Upper lobe of left lung (tissue), 6 donors: ENCODE measurements around the gene FDXR. TPM values are rescaled to one million over a fixed set of nuclear protein-coding genes. Genes with fewer than 3 reads are reported as not detected.

Source experiments
- ATAC-seq, 2 donors: fragments of 200-7000 bp; cut with Tn5 transposase; one replicate each; pipeline ENCODE4 v1.9.1; 2022; ENCODE audit warnings: mild to moderate bottlenecking in 2 of 2, moderate library complexity in 2 of 2; ENCODE audit not compliant: low FRiP score in 2 of 2
- DNase-seq, 2 donors: peaks; one replicate each; pipeline ENCODE4 v3.0.0-alpha.2; 2019 to 2020
- H3K27ac ChIP-seq, 4 donors: fragments of 200-600 bp; sonication (generic); one replicate each; pipeline ENCODE4 v1.5.1; 2016 to 2019
- H3K27me3 ChIP-seq, 4 donors: fragments of 200-600 bp; sonication (generic); one replicate each; pipeline ENCODE4 v1.5.1; 2017 to 2019
- H3K36me3 ChIP-seq, 4 donors: fragments of 200-600 bp; sonication (generic); one replicate each; pipeline ENCODE4 v1.5.1; 2016 to 2019
- H3K4me1 ChIP-seq, 4 donors: fragments of 200-600 bp; sonication (generic); one replicate each; pipeline ENCODE4 v1.5.1; 2018 to 2019
- H3K4me3 ChIP-seq, 4 donors: fragments of 200-600 bp; sonication (generic); one replicate each; pipeline ENCODE4 v1.5.1; 2017 to 2019; ENCODE audit warnings: mild to moderate bottlenecking in 2 of 4, moderate library complexity in 1 of 4
- H3K9me3 ChIP-seq, 4 donors: fragments of 200-600 bp; sonication (generic); one replicate each; pipeline ENCODE4 v1.5.1; 2018 to 2019
- EP300 ChIP-seq, 4 donors: sonication (generic); formaldehyde crosslinking; IDR thresholded peaks; one replicate each; pipeline ENCODE4 v1.5.1; 2017; ENCODE audit warnings: antibody characterized with exemption in 4 of 4, control low read depth in 2 of 4
- POLR2A ChIP-seq, 4 donors: fragments of 450-650 bp; IDR thresholded peaks; one replicate each; pipeline ENCODE4 v1.5.1; 2016 to 2017; ENCODE audit warnings: antibody characterized with exemption in 4 of 4, mild to moderate bottlenecking in 2 of 4
- POLR2AphosphoS5 ChIP-seq, 2 donors: sonication (generic); formaldehyde crosslinking; IDR thresholded peaks; one replicate each; pipeline ENCODE4 v1.5.1; 2017; ENCODE audit warnings: antibody characterized with exemption in 2 of 2
- WGBS, 2 donors: methylation state at CpG; one replicate each; pipeline ENCODE4 v1.1.5; 2017 to 2018; 5-methylcytosine and 5-hydroxymethylcytosine counted together
- total RNA-seq, 6 donors: library from RNA; depleted of rRNA in 4 of 6; stranded (reverse); fragments of >200 nt in 4 of 6; gene quantifications; one replicate each; pipeline versions ENCODE4 v1.1.0 to v1.2.1, GENCODE V29; 2016 to 2021
- TF ChIP-seq, protein P1 (sequence below), 6 experiments: fragments of 450-650 bp in 4 of 6; fragments of 200-600 bp in 2 of 6; sonication (generic) in 2 of 6; IDR thresholded peaks; one replicate each; pipeline ENCODE4 v1.5.1; 2016 to 2019; ENCODE audit warnings: antibody characterized with exemption in 6 of 6
- donor health status: DM: no; HTN: no; CAD: no; lungs with moderate emphysema.
- donor health status: DM: no; HTN: yes; CAD: no; lungs with severe emphysema.

FDXR gene
- total RNA-seq, 6 donors from 2014 or later = 6.8 to 15.1 (median 10.8) TPM

DNA sequence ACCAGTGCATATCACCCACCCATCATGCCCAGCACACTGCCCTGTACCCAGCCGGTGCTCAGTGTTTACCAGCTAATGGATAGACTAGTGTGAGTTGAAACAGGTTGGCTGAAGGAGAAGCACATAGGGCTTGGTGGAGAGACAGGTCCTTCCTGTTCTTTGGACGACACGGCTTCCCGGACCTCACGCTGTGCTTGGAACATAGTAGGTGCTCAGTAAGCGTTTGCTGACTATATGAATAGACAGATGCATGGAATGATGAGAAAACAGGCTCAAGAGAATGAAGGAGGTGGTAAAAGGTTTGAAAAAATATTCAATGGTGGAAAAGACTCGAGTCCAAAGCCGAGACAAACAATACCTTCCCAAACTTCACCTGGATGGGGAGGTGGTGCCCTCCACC is 27.4 kb upstream of the FDXR start:
- H3K27me3 ChIP-seq = peaks cover 0 to under 1% (median 0%) of the 10 kb centered on the region in 4 donors
- WGBS, 2 donors = 79 to 88% methylated on average over 8 of the region's 8 CpGs
- H3K36me3 ChIP-seq = no peaks in the 10 kb centered on the region
- H3K27ac ChIP-seq = no peak overlapping the region
- no peak for TF ChIP-seq EP300 (IDR thresholded peaks at IDR 0.05)
- TF ChIP-seq POLR2AphosphoS5 (IDR thresholded peaks at IDR 0.05) = no peak
- TF ChIP-seq, protein P1, sequence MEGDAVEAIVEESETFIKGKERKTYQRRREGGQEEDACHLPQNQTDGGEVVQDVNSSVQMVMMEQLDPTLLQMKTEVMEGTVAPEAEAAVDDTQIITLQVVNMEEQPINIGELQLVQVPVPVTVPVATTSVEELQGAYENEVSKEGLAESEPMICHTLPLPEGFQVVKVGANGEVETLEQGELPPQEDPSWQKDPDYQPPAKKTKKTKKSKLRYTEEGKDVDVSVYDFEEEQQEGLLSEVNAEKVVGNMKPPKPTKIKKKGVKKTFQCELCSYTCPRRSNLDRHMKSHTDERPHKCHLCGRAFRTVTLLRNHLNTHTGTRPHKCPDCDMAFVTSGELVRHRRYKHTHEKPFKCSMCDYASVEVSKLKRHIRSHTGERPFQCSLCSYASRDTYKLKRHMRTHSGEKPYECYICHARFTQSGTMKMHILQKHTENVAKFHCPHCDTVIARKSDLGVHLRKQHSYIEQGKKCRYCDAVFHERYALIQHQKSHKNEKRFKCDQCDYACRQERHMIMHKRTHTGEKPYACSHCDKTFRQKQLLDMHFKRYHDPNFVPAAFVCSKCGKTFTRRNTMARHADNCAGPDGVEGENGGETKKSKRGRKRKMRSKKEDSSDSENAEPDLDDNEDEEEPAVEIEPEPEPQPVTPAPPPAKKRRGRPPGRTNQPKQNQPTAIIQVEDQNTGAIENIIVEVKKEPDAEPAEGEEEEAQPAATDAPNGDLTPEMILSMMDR (IDR thresholded peaks at IDR 0.05) = no peak
- TF ChIP-seq POLR2A (IDR thresholded peaks at IDR 0.05) = no peak
- ATAC-seq (no peak), DNase-seq (no peak)
- no peak overlapping the region for H3K4me3 ChIP-seq
- H3K4me1 ChIP-seq = no peaks in the 10 kb centered on the region
- H3K9me3 ChIP-seq = no peaks in the 10 kb centered on the region

DNA sequence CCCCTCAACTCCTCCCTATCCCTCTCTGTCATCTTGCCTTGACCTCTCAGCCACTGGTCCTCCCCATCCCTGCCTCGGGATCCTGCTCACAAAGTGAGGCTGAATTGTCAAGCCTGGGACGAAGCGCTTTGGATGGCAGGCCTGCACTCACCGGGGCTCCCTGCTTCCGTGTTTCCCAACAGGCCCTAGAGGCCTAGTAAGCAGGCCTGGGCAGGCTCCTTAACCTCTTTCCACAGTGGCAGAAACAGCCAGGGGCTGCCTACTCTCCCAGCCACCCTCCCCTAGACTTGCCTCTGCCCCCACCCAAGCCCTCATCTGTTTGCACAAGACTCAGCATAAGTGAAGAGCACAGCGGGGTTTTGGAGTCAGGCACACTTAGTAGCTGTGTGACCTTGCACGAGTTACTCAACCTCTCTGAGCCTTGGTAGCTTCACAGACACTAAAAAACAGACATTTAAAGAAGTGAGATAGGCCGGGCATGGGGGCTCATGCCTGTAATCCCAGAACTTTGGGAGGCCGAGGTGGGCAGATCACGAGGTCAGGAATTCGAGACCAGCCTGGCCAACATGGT is 25.7 kb upstream of the FDXR start:
- no peak overlapping the region for H3K4me3 ChIP-seq
- peaks cover 4 to 5% (median 5%) of the 10 kb centered on the region in 4 donors for H3K4me1 ChIP-seq
- peaks cover 0 to 16% (median 5%) of the 10 kb centered on the region in 4 donors for H3K27me3 ChIP-seq
- no peak overlapping the region for H3K27ac ChIP-seq
- H3K36me3 ChIP-seq = no peaks in the 10 kb centered on the region
- H3K9me3 ChIP-seq = no peaks in the 10 kb centered on the region
- 85 to 88% methylated on average over 6 to 11 of the region's 11 CpGs for WGBS, 2 donors
- DNase-seq (no peak), ATAC-seq (no peak)
- TF ChIP-seq EP300 (IDR thresholded peaks at IDR 0.05) (no peak), POLR2A (IDR thresholded peaks at IDR 0.05) (no peak), POLR2AphosphoS5 (IDR thresholded peaks at IDR 0.05) (no peak)
- TF ChIP-seq, protein P1 (IDR thresholded peaks at IDR 0.05) = no peak

DNA sequence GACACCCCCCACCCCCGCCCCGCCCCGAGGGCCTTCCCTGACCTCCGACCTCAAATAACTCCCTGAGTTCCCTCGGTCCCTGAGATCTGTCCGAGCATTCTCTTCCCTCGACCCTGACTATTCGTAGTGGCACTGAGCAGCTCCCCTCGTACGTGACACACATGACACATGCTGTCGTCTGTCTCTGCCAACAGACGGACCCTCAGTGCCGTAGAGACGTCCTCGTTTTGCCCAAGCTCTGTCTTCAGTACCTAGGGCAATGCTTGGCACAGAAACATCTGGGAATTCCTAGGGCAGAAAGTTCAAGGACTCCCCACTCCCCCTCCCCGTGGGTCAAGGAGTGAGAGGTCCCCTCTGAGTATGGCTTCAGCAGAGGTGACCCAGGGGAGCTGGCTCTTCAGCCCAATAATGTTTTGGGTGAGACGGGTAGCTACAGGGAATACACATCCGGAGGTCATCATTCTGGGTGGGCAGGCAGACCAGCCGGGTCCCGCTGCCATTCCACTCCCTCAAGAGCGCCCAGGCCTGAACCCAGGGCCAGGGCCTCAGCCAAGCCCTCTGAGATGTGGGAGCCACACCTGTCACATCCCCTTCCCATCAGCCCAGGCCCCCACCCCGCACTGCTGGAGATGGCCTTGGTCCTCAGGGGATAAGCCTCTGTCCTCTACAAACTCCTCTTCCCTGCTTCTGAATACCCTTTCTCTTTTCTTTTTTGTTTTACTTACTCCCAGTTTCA is 21.3 kb upstream of the FDXR start:
- Histone ChIP-seq H3K4me3 (peak overlapping the region in 2 of 4 donors; percentile 22 to 38), H3K27me3 (peaks cover 0 to 26% (median 15%) of the 10 kb centered on the region in 4 donors), H3K9me3 (no peaks in the 10 kb centered on the region), H3K36me3 (no peaks in the 10 kb centered on the region), H3K27ac (no peak overlapping the region), H3K4me1 (peaks cover 10 to 19% (median 15%) of the 10 kb centered on the region in 4 donors)
- WGBS, 2 donors = 33 to 42% methylated on average over 11 to 18 of the region's 22 CpGs
- no peak for TF ChIP-seq EP300 (IDR thresholded peaks at IDR 0.05)
- TF ChIP-seq POLR2AphosphoS5 (IDR thresholded peaks at IDR 0.05) = no peak
- TF ChIP-seq, protein P1 (IDR thresholded peaks at IDR 0.05) = no peak
- no peak for TF ChIP-seq POLR2A (IDR thresholded peaks at IDR 0.05)
- no peak for DNase-seq
- no peak for ATAC-seq

DNA sequence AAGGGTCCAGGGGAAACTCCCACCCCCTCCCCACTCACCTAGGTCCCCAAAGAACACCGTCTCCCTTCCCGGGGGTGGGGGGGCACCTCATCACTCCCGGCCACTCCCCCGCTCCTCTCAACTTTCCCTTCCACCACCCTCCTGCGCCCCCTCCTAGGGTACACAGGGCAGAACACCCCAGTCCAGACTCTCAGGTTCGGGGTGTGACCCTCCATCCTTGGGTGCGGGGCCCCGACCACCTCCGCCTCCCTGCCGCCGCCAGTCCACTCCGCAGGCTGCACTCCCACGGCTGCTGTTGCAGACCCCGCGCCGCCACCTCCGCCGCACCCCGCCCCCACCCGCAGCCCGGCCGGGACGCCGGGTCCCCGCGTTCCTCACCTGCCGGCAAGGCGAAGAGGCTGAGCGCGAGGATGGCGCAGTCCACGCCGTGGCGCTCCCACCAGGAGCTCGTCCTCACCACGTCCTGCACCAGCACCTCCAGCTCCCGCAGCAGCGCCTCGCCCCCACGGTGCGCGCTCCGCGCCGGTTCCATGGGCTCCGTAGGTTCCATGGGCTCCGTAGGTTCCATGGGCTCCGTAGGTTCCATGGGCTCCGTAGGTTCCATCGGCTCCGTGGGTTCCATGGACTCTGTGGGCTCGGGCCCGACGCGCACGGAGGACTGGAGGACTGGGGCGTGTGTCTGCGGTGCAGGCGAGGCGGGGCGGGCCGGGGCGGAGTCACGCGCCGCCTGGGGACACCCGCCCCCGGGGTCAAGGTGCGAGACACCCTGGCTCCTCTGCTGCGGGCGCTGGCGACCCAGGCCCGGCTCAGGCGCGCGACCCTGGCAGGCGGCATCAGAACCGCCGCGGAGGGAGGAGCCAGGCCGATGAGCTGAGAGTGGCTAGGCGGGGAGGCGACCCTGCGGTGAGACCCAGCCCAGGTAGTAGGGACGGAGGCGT is 20.4 kb upstream of the FDXR start, which contains the start of gene FADS6:
Gene FADS6, minus strand, starts transcription at position 660 of the 938 bp plus-strand sequence. Its CDS starts 38 bp downstream, at position 622.
- Histone ChIP-seq H3K9me3 (no peaks in the 10 kb centered on the region), H3K4me3 (peak within 1 kb of the TSS in 3 of 4 donors; percentile 21 to 38 (median 22)), H3K36me3 (no peaks in the 10 kb centered on the region), H3K4me1 (peaks cover 10 to 19% (median 15%) of the 10 kb centered on the region in 4 donors), H3K27me3 (peaks cover 0 to 26% (median 15%) of the 10 kb centered on the region in 4 donors), H3K27ac (no peak within 1 kb of the TSS)
- peak in 1 of 2 donors; percentile 83 for DNase-seq
- TF ChIP-seq POLR2AphosphoS5 (IDR thresholded peaks at IDR 0.05) (no peak), EP300 (IDR thresholded peaks at IDR 0.05) (no peak), POLR2A (IDR thresholded peaks at IDR 0.05) (no peak)
- TF ChIP-seq, protein P1 (IDR thresholded peaks at IDR 0.05) = no peak
- ATAC-seq = peak in 1 of 2 donors; percentile 42
- WGBS, 2 donors = 4% methylated on average over 59 of the region's 86 CpGs; no CpG with 5 or more reads in 1 of the 2 donors
